H1 (cell line): ENCODE data around the gene CSNK1A1. TPM values are rescaled to one million over a fixed set of nuclear protein-coding genes. Genes with fewer than 3 reads are reported as not detected.

Experiments used
- CHD7 ChIP-seq: fragments of 300-600 bp; sonication (generic); IDR thresholded peaks from 2 replicates; pipeline ENCODE4 v1.7.1; 2012; ENCODE audit warnings: low read length, moderate library complexity, mild to moderate bottlenecking, inconsistent platforms; ENCODE audit not compliant: insufficient replicate concordance
- CTCF ChIP-seq, 3 experiments: IDR thresholded peaks; 1 replicate in 2 of 3; 2 replicates in 1 of 3; pipeline versions ENCODE4 v1.5.1 to v1.6.1; 2011; ENCODE audit warnings: low read length in 3 of 3, mild to moderate bottlenecking in 3 of 3, inconsistent platforms in 2 of 3, low read depth in 1 of 3, moderate library complexity in 1 of 3; ENCODE audit not compliant: insufficient read depth in 1 of 3; ENCODE audit errors: control extremely low read depth in 1 of 3
- POLR2A ChIP-seq, 2 experiments: IDR thresholded peaks; 1 replicate in 1 of 2; 2 replicates in 1 of 2; pipeline ENCODE4 v1.6.1; 2011; ENCODE audit warnings: low read depth in 2 of 2, low read length in 2 of 2, mild to moderate bottlenecking in 2 of 2; ENCODE audit errors: control extremely low read depth in 1 of 2
- TEAD4 ChIP-seq: IDR thresholded peaks from 2 replicates; pipeline ENCODE4 v1.6.1; 2012; ENCODE audit warnings: low read depth, low read length, inconsistent platforms, mixed read lengths
- polyA plus RNA-seq, 7 experiments: library from polyadenylated mRNA; depleted of rRNA in 3 of 7; stranded (reverse) in 5 of 7; unstranded in 2 of 7; fragments of >200 nt in 5 of 7; fragments of 200-250 nt in 2 of 7; gene quantifications; 1 replicate in 5 of 7; 2 replicates in 1 of 7; 4 replicates in 1 of 7; pipeline versions ENCODE4 v1.2.1 to v1.2.3, GENCODE V29; 2011 to 2013; ENCODE audit warnings: missing spikeins in 2 of 7, mixed read lengths in 2 of 7
- total RNA-seq: library from RNA; stranded (reverse); fragmentation: NEBNext Ultra II Directional; extraction: Animal tissue kit (Norgen Biotek cat#: 25700); gene quantifications from 2 replicates; pipeline ENCODE4 v1.2.1, GENCODE V29; 2021

The CSNK1A1 gene
- total and polyA plus RNA-seq, 2 of the 8 experiments (the other 6 are each of a cell fraction or from before 2014, with no cell fraction given) = 61.2 to 244 TPM

GRCh38 chr5:149496166-149496565 lies 55.1 kb downstream of the CSNK1A1 start (continued):
- TF ChIP-seq CHD7 = no peak
- no peak for TF ChIP-seq CTCF (IDR thresholded peaks at IDR 0.05; ENCODE audit: control extremely low read depth in 1 of 3, insufficient read depth in 1 of 3, low read depth in 1 of 3, low read length in 3 of 3)
- TF ChIP-seq POLR2A (IDR thresholded peaks at IDR 0.05; ENCODE audit: control extremely low read depth in 1 of 2, low read depth in 2 of 2, low read length in 2 of 2) = no peak
- no peak for TF ChIP-seq TEAD4
